GM12891 (cell line): ENCODE data around the gene MGP.

Experiments
- PAX5 ChIP-seq: IDR thresholded peaks from 2 replicates; pipeline ENCODE4 v1.6.1; 2011; ENCODE audit warnings: low read length, moderate library complexity, mild to moderate bottlenecking; ENCODE audit not compliant: insufficient read depth, severe bottlenecking
- POLR2A ChIP-seq: IDR thresholded peaks from 2 replicates; pipeline ENCODE4 v1.6.1; 2011; ENCODE audit warnings: low read depth, low read length, control low read depth
- POLR2AphosphoS5 ChIP-seq: IDR thresholded peaks from 2 replicates; pipeline ENCODE4 v1.6.1; 2011; ENCODE audit warnings: low read depth, low read length, control low read depth
- POU2F2 ChIP-seq: IDR thresholded peaks from 2 replicates; pipeline ENCODE4 v1.6.1; 2011; ENCODE audit warnings: low read depth, mild to moderate bottlenecking, control low read depth, low read length, moderate library complexity
- SPI1 ChIP-seq: IDR thresholded peaks from 2 replicates; pipeline ENCODE4 v1.6.1; 2011; ENCODE audit warnings: low read depth, low read length, control low read depth
- TAF1 ChIP-seq: IDR thresholded peaks from 2 replicates; pipeline ENCODE4 v1.6.1; 2011; ENCODE audit warnings: low read depth, low read length, control low read depth

- TF ChIP-seq POLR2A (no peak), POLR2AphosphoS5 (no peak), POU2F2 (no peak), SPI1 (no peak), PAX5 (no peak), TAF1 (no peak)
Observed at GRCh38 chr12:14896521-14897169, 11.0 kb upstream of the MGP start.
